DMS153 (cell line): ENCODE measurements around the gene ERBB3.
"Not testable (repeated sequence)": the region's sequence is repeated elsewhere in the genome, so short reads cannot be mapped to it uniquely, and the experiment has no call there.

Source experiments
- DNase-seq: peaks from one replicate; lab custom pipeline; 2025; lab: John Stamatoyannopoulos, UW

Gene ERBB3

GRCh38 chr12:56116267-56117081 is 36.5 kb downstream of the ERBB3 start, which contains the start of gene RPL41:
TSS of gene RPL41 (plus strand) at chr12:56116633.
- peak; percentile 90 for DNase-seq

- not testable (repeated sequence) for DNase-seq
Measured at GRCh38 chr12:56117082-56117706, 37.2 kb downstream of the ERBB3 start.

- peak; percentile 99 for DNase-seq
Measured at GRCh38 chr12:56117778-56118687, 38.1 kb downstream of the ERBB3 start, which contains the start of gene ZC3H10. TSS of gene ZC3H10 (plus strand) at chr12:56118266. CDS start at chr12:56120563, 2,297 bp downstream.

GRCh38 chr12:56118688-56119357 is 38.9 kb downstream of the ERBB3 start:
- DNase-seq: no peak

- peak; percentile 80 for DNase-seq
Measured at GRCh38 chr12:56119361-56119796, 39.4 kb downstream of the ERBB3 start.

GRCh38 chr12:56120158-56120846 is 40.3 kb downstream of the ERBB3 start:
- DNase-seq: no peak

GRCh38 chr12:56121204-56121870 is 41.4 kb downstream of the ERBB3 start:
- no peak for DNase-seq

GRCh38 chr12:56122637-56123036 is 42.7 kb downstream of the ERBB3 start:
- peak; percentile 75 for DNase-seq

- no peak for DNase-seq
Measured at GRCh38 chr12:56124133-56124532, 44.2 kb downstream of the ERBB3 start.

GRCh38 chr12:56126732-56127239 is 46.8 kb downstream of the ERBB3 start:
- DNase-seq: no peak

GRCh38 chr12:56127485-56127887 is 47.5 kb downstream of the ERBB3 start:
- no peak for DNase-seq

GRCh38 chr12:56127888-56128669 is 48.1 kb downstream of the ERBB3 start, which contains the start of gene ESYT1:
TSS of gene ESYT1 (plus strand) at chr12:56128267. CDS start at chr12:56128320, 53 bp downstream.
- DNase-seq: peak; percentile 99

- no peak for DNase-seq
Measured at GRCh38 chr12:56128670-56129205, 48.8 kb downstream of the ERBB3 start.

- no peak for DNase-seq
Measured at GRCh38 chr12:56129206-56129941, 49.4 kb downstream of the ERBB3 start.

GRCh38 chr12:56129942-56130495 is 50.1 kb downstream of the ERBB3 start:
- no peak for DNase-seq

- DNase-seq: no peak
Measured at GRCh38 chr12:56130876-56131275, 50.9 kb downstream of the ERBB3 start.

GRCh38 chr12:56134897-56135296 is 54.9 kb downstream of the ERBB3 start:
- DNase-seq: no peak
